ENCODE measurements around the gene XYLB. TPM values are rescaled to one million over a fixed set of nuclear protein-coding genes. Genes with fewer than 3 reads are reported as not detected.

Gene XYLB
- total RNA-seq, 3 donors from 2014 or later: 9.7 to 27.7 (median 16.3) TPM

GRCh38 chr3:38374221-38374620, 27.6 kb downstream of the XYLB start:
- H3K36me3 ChIP-seq (ENCODE audit: low read depth): no peaks in the 10 kb centered on the region
- ATAC-seq (no peak), DNase-seq (no peak)
- H3K9me3 ChIP-seq: no peaks in the 10 kb centered on the region
- H3K4me3 ChIP-seq: no peak overlapping the region
- no peak for TF ChIP-seq CTCF (IDR thresholded peaks at IDR 0.05)
- no peaks in the 10 kb centered on the region for H3K4me1 ChIP-seq (ENCODE audit: low read depth)
- intact Hi-C loops (cut with DNase I, micrococcal nuclease): no loop called here

- no peaks in the 10 kb centered on the region for H3K9me3 ChIP-seq
- H3K4me3 ChIP-seq: no peak overlapping the region
- TF ChIP-seq CTCF (IDR thresholded peaks at IDR 0.05): no peak
- H3K36me3 ChIP-seq (ENCODE audit: low read depth): no peaks in the 10 kb centered on the region
- ATAC-seq (no peak), DNase-seq (no peak)
- no peaks in the 10 kb centered on the region for H3K4me1 ChIP-seq (ENCODE audit: low read depth)
- intact Hi-C loops (cut with DNase I, micrococcal nuclease): no loop called here
Observed at GRCh38 chr3:38375072-38375471, 28.5 kb downstream of the XYLB start.

- Histone ChIP-seq H3K4me1 (ENCODE audit: low read depth) (no peaks in the 10 kb centered on the region), H3K4me3 (no peak overlapping the region), H3K36me3 (ENCODE audit: low read depth) (no peaks in the 10 kb centered on the region), H3K9me3 (no peaks in the 10 kb centered on the region)
- DNase-seq (no peak), ATAC-seq (no peak)
- intact Hi-C loops (cut with DNase I, micrococcal nuclease): no loop called here
- TF ChIP-seq CTCF (IDR thresholded peaks at IDR 0.05): no peak
Observed at GRCh38 chr3:38375488-38376097, 29.0 kb downstream of the XYLB start.

- no peak for DNase-seq
- ATAC-seq: no peak
- H3K4me1 ChIP-seq (ENCODE audit: low read depth): no peaks in the 10 kb centered on the region
- no peaks in the 10 kb centered on the region for H3K9me3 ChIP-seq
- no peak for TF ChIP-seq CTCF (IDR thresholded peaks at IDR 0.05)
- no peaks in the 10 kb centered on the region for H3K36me3 ChIP-seq (ENCODE audit: low read depth)
- H3K4me3 ChIP-seq: no peak overlapping the region
- intact Hi-C loops (cut with DNase I, micrococcal nuclease): no loop called here
Observed at GRCh38 chr3:38376098-38376816, 29.7 kb downstream of the XYLB start.

- TF ChIP-seq CTCF (IDR thresholded peaks at IDR 0.05): no peak
- H3K36me3 ChIP-seq (ENCODE audit: low read depth): no peaks in the 10 kb centered on the region
- intact Hi-C loops (cut with DNase I, micrococcal nuclease): no loop called here
- ATAC-seq (no peak), DNase-seq (no peak)
- H3K9me3 ChIP-seq: no peaks in the 10 kb centered on the region
- H3K4me3 ChIP-seq: no peak overlapping the region
- no peaks in the 10 kb centered on the region for H3K4me1 ChIP-seq (ENCODE audit: low read depth)
Observed at GRCh38 chr3:38379201-38379770, 32.7 kb downstream of the XYLB start.

All from mucosa of descending colon (tissue), 3 donors.